Measurements from ENCODE around the gene FOXP1.

- TF ChIP-seq TAF1 (conservative IDR thresholded peaks at IDR 0.05) (no peak), RXRA (IDR thresholded peaks at IDR 0.05) (no peak), HNF4G (IDR thresholded peaks at IDR 0.05) (no peak), JUND (IDR thresholded peaks at IDR 0.05) (no peak)
- TF ChIP-seq, protein P1, sequence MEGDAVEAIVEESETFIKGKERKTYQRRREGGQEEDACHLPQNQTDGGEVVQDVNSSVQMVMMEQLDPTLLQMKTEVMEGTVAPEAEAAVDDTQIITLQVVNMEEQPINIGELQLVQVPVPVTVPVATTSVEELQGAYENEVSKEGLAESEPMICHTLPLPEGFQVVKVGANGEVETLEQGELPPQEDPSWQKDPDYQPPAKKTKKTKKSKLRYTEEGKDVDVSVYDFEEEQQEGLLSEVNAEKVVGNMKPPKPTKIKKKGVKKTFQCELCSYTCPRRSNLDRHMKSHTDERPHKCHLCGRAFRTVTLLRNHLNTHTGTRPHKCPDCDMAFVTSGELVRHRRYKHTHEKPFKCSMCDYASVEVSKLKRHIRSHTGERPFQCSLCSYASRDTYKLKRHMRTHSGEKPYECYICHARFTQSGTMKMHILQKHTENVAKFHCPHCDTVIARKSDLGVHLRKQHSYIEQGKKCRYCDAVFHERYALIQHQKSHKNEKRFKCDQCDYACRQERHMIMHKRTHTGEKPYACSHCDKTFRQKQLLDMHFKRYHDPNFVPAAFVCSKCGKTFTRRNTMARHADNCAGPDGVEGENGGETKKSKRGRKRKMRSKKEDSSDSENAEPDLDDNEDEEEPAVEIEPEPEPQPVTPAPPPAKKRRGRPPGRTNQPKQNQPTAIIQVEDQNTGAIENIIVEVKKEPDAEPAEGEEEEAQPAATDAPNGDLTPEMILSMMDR (IDR thresholded peaks at IDR 0.05; ENCODE audit: low read depth, low read length, missing input control) = no peak
Observed at GRCh38 chr3:71536376-71536965, 47.1 kb downstream of the FOXP1 start.
